GM12874 (cell line): Measurements from ENCODE around the gene RSL24D1.

ENCODE experiments used
- TF ChIP-seq, protein P1 (sequence below): IDR thresholded peaks from 2 replicates; pipeline ENCODE4 v1.5.1; 2011; ENCODE audit warnings: low read depth, mild to moderate bottlenecking, control low read depth, low read length, moderate library complexity; ENCODE audit not compliant: insufficient read depth

Gene RSL24D1

DNA sequence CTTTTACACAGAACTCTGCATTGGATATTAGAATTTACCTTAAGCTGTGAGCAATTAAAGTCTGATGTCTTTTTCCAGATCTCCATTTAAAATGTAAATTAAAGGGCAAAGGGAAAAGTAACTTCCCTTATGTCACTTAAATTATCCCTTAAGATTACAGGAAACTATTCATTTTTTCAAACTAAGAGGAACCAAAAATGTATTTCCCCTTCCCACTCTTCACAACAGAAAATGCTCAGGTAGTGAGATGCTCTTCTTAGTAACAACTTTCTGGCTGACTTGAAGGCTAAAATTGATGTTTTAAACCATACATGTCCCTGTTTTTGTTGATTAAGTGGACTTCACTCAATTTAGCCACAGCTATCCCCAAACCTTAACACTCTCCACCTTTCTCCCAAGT, 17.6 kb downstream of the RSL24D1 start:
- TF ChIP-seq, protein P1, sequence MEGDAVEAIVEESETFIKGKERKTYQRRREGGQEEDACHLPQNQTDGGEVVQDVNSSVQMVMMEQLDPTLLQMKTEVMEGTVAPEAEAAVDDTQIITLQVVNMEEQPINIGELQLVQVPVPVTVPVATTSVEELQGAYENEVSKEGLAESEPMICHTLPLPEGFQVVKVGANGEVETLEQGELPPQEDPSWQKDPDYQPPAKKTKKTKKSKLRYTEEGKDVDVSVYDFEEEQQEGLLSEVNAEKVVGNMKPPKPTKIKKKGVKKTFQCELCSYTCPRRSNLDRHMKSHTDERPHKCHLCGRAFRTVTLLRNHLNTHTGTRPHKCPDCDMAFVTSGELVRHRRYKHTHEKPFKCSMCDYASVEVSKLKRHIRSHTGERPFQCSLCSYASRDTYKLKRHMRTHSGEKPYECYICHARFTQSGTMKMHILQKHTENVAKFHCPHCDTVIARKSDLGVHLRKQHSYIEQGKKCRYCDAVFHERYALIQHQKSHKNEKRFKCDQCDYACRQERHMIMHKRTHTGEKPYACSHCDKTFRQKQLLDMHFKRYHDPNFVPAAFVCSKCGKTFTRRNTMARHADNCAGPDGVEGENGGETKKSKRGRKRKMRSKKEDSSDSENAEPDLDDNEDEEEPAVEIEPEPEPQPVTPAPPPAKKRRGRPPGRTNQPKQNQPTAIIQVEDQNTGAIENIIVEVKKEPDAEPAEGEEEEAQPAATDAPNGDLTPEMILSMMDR, result no peak

- TF ChIP-seq, protein P1, result no peak
Measured at GRCh38 chr15:55170361-55170760, 26.4 kb downstream of the RSL24D1 start.

GRCh38 chr15:55168350-55168974, 28.3 kb downstream of the RSL24D1 start:
- TF ChIP-seq, protein P1, result peak; percentile 80

GRCh38 chr15:55164284-55164683, 32.5 kb downstream of the RSL24D1 start:
- TF ChIP-seq, protein P1, result no peak

GRCh38 chr15:55151631-55152030, 45.1 kb downstream of the RSL24D1 start:
- TF ChIP-seq, protein P1, result no peak

- TF ChIP-seq, protein P1, result no peak
Measured at GRCh38 chr15:55133972-55134371, 62.8 kb downstream of the RSL24D1 start.

DNA sequence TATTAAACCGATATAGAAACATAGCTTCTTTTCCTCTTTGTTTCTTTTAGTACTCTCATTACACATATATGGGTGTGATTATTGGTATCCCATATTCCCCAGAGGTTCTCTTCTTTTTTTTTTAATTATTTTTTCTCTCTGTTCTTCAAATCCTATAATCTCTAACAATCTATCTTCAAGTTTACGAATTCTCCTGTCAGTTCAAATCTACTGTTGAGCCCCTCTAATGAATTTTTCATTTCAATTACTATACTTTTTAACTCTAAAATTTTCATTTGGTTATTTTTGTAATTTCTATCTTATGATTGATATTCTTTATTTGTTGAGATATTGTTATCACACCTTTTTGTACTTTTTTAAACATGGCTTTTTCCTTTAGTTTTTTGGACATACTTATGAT, 64.1 kb downstream of the RSL24D1 start:
- TF ChIP-seq, protein P1, result no peak
